Mesothelial cell of epicardium (in vitro differentiated cells): Measurements from ENCODE around the gene TRIM8. TPM values are rescaled to one million over a fixed set of nuclear protein-coding genes. Genes with fewer than 3 reads are reported as not detected.

Experiments
- DNase-seq, 2 experiments: peaks; one replicate each; pipeline ENCODE4 v3.0.0; 2021; ENCODE audit warnings: low spot score in 2 of 2; ENCODE audit not compliant: unreplicated experiment in 2 of 2
- H3K27ac Mint-ChIP-seq: 2 replicates; pipeline ENCODE4 v1.8.0; 2021; ENCODE audit warnings: mixed read lengths
- H3K27me3 Mint-ChIP-seq: 2 replicates; pipeline ENCODE4 v1.8.0; 2021; ENCODE audit warnings: low read depth, mixed read lengths
- H3K36me3 Mint-ChIP-seq: 2 replicates; pipeline ENCODE4 v1.8.0; 2021; ENCODE audit warnings: mixed read lengths
- H3K4me1 Mint-ChIP-seq: 2 replicates; pipeline ENCODE4 v1.8.0; 2021; ENCODE audit warnings: mixed read lengths
- H3K4me3 Mint-ChIP-seq: 2 replicates; pipeline ENCODE4 v1.8.0; 2021; ENCODE audit warnings: mild to moderate bottlenecking, moderate library complexity, mixed read lengths
- H3K9me3 Mint-ChIP-seq: 2 replicates; pipeline ENCODE4 v1.8.0; 2021; ENCODE audit warnings: mixed read lengths
- total RNA-seq: library from RNA; stranded (reverse); gene quantifications from 3 replicates; pipeline ENCODE4 v1.2.1, GENCODE V29; 2021
- TF ChIP-seq, protein P1 (sequence below): fragments of 200-600 bp; sonication (generic); IDR thresholded peaks from one replicate; pipeline ENCODE4 v1.5.0; 2021; ENCODE audit warnings: antibody characterized with exemption; ENCODE audit not compliant: unreplicated experiment

TRIM8 gene
- total RNA-seq, 1 donor from 2014 or later, result 79.2 TPM

DNA sequence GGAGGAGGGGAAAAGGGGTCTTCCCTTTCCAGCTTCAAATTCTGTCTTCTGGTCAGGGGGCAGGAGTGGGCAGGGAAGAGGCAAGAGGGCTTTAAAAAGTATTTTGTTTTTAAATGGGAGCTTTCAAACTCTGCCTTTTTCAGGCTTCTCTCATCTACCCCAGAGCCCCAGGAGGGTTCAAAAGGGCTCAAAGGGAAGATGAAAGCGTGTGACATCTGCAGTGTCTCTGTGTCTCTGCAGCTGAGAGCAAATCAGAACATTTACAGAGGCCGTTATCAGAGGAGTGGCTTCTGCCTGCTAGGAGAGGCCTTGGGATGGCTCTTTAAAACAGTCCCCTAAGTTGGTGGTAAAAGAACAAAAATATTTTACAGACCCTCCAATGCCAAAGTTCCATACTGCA lies 30.3 kb downstream of the TRIM8 start:
- H3K9me3 Mint-ChIP-seq, result no peaks in the 10 kb centered on the region
- no peaks in the 10 kb centered on the region for H3K27me3 Mint-ChIP-seq
- TF ChIP-seq, protein P1, sequence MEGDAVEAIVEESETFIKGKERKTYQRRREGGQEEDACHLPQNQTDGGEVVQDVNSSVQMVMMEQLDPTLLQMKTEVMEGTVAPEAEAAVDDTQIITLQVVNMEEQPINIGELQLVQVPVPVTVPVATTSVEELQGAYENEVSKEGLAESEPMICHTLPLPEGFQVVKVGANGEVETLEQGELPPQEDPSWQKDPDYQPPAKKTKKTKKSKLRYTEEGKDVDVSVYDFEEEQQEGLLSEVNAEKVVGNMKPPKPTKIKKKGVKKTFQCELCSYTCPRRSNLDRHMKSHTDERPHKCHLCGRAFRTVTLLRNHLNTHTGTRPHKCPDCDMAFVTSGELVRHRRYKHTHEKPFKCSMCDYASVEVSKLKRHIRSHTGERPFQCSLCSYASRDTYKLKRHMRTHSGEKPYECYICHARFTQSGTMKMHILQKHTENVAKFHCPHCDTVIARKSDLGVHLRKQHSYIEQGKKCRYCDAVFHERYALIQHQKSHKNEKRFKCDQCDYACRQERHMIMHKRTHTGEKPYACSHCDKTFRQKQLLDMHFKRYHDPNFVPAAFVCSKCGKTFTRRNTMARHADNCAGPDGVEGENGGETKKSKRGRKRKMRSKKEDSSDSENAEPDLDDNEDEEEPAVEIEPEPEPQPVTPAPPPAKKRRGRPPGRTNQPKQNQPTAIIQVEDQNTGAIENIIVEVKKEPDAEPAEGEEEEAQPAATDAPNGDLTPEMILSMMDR, result no peak
- no peaks in the 10 kb centered on the region for H3K36me3 Mint-ChIP-seq
- peak overlapping the region; percentile 96 for H3K27ac Mint-ChIP-seq
- DNase-seq, result no peak
- peak overlapping the region; percentile 36 for H3K4me3 Mint-ChIP-seq
- peaks cover 75% of the 10 kb centered on the region for H3K4me1 Mint-ChIP-seq

DNA sequence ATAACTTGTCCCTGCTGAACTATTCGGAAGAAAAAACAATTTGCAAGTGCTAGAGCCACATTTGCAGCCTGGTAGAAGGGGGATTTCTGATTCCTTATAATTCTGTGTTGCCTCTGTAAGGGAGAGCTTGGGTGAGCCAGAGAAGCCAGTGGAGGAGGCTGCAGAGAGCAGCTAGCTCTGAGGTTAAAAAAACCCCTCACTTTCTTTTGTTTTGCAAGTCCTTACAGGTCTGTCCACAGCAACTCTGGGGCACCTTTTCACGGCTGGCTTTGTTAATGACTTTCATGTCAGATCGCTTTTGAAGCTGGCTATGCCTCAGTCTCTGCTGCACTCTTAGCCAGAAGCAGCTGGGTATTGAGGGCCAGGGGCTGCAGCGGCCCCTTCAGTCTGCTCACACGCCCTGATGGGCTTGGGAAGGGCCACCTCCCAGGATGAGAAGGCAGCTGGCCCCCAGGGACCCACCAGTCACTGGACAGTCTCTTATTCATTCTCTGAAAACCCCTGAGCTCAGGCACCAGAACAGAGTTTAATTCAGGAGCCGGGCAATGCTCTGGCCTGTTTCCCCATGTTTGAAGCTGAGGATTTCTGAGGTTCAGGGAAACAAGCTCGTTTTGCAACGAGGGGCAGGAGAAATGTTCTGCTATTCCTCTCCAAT lies 30.9 kb downstream of the TRIM8 start:
- no peaks in the 10 kb centered on the region for H3K9me3 Mint-ChIP-seq
- H3K4me1 Mint-ChIP-seq, result peaks cover 76% of the 10 kb centered on the region

DNA sequence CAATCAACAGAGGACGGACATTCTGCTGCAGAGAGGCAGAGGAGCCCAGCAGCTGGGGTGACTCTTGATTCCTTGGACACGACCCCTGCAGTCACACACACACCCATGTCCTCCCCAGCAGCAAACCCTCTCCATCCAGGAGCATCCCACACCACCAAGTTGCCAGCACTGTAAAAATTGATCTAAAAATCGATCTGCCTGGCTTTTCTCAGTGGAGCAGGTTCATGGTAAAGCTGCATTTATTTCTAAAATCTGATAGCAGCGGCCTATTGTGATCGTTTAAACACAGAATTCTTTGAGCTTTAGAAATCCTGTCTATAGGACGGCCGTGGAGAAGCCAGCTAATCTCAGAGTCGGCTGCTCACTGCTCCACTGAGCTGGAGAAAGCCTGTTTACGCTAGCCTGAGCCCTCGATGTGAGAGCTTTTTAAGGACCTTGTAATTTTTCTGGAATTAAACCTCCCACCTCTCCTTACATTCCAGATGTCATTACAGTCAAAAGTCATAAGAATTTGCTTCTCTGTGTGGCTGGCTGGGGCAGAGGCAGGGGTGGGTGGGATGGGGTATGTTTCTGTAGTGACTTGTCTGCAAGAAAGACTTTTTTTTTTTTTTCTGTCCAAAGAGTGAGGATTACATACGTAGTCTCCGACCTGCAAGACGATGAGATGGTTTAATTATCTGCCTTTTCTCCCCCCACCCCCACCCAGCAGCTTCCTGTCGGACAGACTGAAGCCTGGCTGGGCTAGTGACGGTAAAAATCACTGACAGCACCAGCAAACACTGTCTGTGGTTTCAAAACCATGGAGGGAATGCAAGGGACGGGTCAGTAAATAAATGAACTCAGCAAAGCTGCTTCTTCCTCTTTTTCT lies 31.6 kb downstream of the TRIM8 start:
- H3K4me1 Mint-ChIP-seq, result peaks cover 70% of the 10 kb centered on the region
- no peaks in the 10 kb centered on the region for H3K36me3 Mint-ChIP-seq
- no peaks in the 10 kb centered on the region for H3K27me3 Mint-ChIP-seq
- DNase-seq, result no peak
- H3K4me3 Mint-ChIP-seq, result peak overlapping the region; percentile 36
- H3K27ac Mint-ChIP-seq, result peak overlapping the region; percentile 96
- H3K9me3 Mint-ChIP-seq, result no peaks in the 10 kb centered on the region
- TF ChIP-seq, protein P1, result no peak

More for the DNA sequence above, 30.9 kb downstream of the TRIM8 start:
- H3K27me3 Mint-ChIP-seq, result no peaks in the 10 kb centered on the region
- TF ChIP-seq, protein P1, result no peak
- peak overlapping the region; percentile 36 for H3K4me3 Mint-ChIP-seq
- no peaks in the 10 kb centered on the region for H3K36me3 Mint-ChIP-seq
- H3K27ac Mint-ChIP-seq, result peak overlapping the region; percentile 96
- DNase-seq, result no peak

DNA sequence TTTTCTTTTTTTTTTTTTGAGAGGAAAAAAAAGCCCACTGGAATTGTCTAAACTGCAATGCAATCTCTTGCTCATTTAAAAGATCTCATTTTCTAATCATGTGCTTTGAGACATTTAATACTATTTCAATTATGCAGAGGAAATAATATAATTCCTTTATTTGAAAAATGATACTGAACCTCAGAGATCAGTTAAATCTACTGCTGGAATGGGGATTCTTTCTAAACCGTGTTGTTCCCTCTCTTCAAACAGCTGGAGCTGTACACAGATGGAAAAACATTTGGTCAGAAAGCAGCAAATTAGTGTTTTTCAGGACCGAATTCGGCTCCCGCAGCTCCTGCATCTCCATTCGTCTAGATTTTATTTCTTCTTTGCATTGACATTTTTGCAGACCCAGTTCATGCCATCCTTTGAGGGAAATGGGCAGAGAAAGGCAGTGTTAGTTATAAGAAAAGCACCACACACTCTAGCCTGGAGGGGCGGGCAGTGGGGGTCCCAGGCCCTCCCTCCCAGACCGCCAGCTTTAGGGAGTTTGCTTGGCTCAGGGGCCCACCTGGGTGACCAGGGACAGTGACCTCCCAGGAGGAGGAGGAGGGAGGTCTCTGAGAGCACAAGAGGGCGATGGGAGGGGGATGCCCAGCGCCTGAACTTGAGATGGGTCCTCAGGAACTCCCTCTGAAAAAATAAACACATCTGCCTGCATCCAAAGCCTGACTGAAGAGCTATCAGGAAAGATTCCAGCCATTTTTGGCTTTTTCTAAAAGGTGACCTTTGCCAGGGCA lies 32.4 kb downstream of the TRIM8 start:
- H3K27me3 Mint-ChIP-seq, result no peaks in the 10 kb centered on the region
- no peaks in the 10 kb centered on the region for H3K9me3 Mint-ChIP-seq
- H3K27ac Mint-ChIP-seq, result peak overlapping the region; percentile 96
- peaks cover 5% of the 10 kb centered on the region for H3K36me3 Mint-ChIP-seq
- peak overlapping the region; percentile 36 for H3K4me3 Mint-ChIP-seq
- TF ChIP-seq, protein P1, result no peak
- peaks cover 74% of the 10 kb centered on the region for H3K4me1 Mint-ChIP-seq
- DNase-seq, result no peak

DNA sequence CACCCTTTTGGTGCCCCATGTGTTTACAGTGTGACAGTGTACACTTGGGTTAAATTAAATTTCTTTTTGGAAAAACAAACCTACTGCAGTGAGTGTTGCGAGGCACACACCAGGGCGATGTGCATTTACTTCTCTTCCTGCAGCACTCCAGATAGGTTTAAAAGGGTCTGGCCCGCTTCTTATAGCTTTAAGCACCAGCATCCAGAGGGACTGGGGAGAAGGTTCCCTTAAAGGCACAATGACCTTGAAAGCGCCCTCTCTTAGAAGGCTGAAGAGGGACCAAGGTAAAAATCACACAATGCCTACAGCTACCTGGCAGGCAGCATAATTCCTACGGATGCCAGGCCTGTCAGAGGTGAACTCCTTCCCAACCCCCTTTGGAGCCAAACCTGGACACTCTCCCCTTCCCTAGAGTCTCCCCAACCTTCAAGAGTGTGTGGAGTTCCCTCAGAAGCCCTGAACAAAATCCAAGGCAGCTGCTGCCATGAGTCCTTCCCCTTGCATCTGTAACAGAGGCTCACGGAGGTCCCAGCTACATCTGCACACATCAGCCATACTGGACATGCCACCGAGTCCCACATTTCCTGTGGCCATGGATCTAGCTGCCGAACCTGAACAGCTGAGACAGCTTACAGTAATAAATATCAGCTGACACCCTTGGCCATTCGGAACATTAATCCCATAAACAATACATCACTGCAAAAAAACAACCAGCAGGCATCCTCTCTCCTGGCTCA lies 33.2 kb downstream of the TRIM8 start:
- Mint-ChIP-seq H3K27ac (peak overlapping the region; percentile 96), H3K4me3 (peak overlapping the region; percentile 13), H3K9me3 (no peaks in the 10 kb centered on the region), H3K4me1 (peaks cover 81% of the 10 kb centered on the region), H3K36me3 (peaks cover 10% of the 10 kb centered on the region), H3K27me3 (no peaks in the 10 kb centered on the region)
- DNase-seq, result no peak
- TF ChIP-seq, protein P1, result no peak
